ENCODE measurements around the gene ANKMY1. TPM values are rescaled to one million over a fixed set of nuclear protein-coding genes. Genes with fewer than 3 reads are reported as not detected.

Gene ANKMY1
- total RNA-seq, 1 donor from 2014 or later: 13.0 TPM

- Mint-ChIP-seq H3K9me3 (no peaks in the 10 kb centered on the region), H3K4me1 (peaks cover 7% of the 10 kb centered on the region), H3K27me3 (ENCODE audit: low read depth) (no peaks in the 10 kb centered on the region), H3K4me3 (no peak overlapping the region), H3K27ac (ENCODE audit: unreplicated experiment) (no peak overlapping the region), H3K36me3 (ENCODE audit: low read depth) (no peaks in the 10 kb centered on the region)
- DNase-seq (ENCODE audit: low read depth, low spot score): no peak
- TF ChIP-seq, protein P1, sequence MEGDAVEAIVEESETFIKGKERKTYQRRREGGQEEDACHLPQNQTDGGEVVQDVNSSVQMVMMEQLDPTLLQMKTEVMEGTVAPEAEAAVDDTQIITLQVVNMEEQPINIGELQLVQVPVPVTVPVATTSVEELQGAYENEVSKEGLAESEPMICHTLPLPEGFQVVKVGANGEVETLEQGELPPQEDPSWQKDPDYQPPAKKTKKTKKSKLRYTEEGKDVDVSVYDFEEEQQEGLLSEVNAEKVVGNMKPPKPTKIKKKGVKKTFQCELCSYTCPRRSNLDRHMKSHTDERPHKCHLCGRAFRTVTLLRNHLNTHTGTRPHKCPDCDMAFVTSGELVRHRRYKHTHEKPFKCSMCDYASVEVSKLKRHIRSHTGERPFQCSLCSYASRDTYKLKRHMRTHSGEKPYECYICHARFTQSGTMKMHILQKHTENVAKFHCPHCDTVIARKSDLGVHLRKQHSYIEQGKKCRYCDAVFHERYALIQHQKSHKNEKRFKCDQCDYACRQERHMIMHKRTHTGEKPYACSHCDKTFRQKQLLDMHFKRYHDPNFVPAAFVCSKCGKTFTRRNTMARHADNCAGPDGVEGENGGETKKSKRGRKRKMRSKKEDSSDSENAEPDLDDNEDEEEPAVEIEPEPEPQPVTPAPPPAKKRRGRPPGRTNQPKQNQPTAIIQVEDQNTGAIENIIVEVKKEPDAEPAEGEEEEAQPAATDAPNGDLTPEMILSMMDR (conservative IDR thresholded peaks at IDR 0.05): no peak
Observed at GRCh38 chr2:240603846-240604245, 46.1 kb upstream of the ANKMY1 start.

- no peak for DNase-seq (ENCODE audit: low read depth, low spot score)
- Mint-ChIP-seq H3K27me3 (ENCODE audit: low read depth) (no peaks in the 10 kb centered on the region), H3K9me3 (no peaks in the 10 kb centered on the region), H3K27ac (ENCODE audit: unreplicated experiment) (no peak overlapping the region), H3K4me3 (no peak overlapping the region), H3K4me1 (peaks cover 7% of the 10 kb centered on the region), H3K36me3 (ENCODE audit: low read depth) (no peaks in the 10 kb centered on the region)
- TF ChIP-seq, protein P1 (conservative IDR thresholded peaks at IDR 0.05): no peak
Observed at GRCh38 chr2:240603081-240603835, 45.5 kb upstream of the ANKMY1 start.

DNA sequence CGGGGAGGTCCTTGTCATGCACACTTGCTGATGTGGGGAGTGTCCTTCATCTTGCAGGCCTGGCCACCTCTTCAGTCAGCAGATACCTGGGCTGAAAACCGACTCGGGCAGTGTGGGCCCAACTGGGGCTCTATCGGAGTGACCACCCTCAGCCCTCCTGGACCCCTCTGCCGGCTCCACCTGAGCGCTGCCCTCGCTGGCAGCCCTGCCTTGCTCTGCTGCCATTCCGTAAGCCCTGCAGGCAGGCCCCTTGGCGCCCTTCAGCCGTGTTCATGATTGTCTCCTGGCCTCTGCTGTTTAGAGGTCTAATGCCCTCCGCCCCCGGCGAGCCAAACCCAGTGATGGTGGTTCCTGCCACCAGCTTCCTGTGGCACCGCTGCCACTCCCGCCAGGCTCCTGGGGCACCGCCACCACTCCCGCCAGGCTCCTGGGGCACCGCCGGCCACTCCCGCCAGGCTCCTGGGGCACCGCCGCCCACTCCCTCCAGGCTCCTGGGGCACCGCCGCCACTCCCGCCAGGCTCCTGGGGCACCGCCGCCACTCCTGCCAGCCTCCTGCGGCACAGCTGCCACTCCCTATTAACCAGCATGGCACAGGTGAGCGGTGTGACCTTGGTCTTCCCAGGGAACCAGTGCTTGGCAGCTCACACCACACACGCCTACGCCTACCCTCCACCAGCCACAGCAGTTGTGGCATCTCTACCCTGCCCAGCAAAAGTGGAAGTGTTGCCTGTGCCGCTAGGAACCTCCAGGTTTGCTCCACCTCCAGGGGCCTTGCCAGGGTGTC lies 44.7 kb upstream of the ANKMY1 start:
- H3K27ac Mint-ChIP-seq (ENCODE audit: unreplicated experiment): no peak overlapping the region

GRCh38 chr2:240601831-240602160 lies 44.0 kb upstream of the ANKMY1 start:
- Mint-ChIP-seq H3K4me3 (no peak overlapping the region), H3K27ac (ENCODE audit: unreplicated experiment) (no peak overlapping the region), H3K27me3 (ENCODE audit: low read depth) (no peaks in the 10 kb centered on the region), H3K36me3 (ENCODE audit: low read depth) (no peaks in the 10 kb centered on the region), H3K4me1 (peaks cover 7% of the 10 kb centered on the region), H3K9me3 (no peaks in the 10 kb centered on the region)
- DNase-seq (ENCODE audit: low read depth, low spot score): no peak
- TF ChIP-seq, protein P1 (conservative IDR thresholded peaks at IDR 0.05): no peak

More for the DNA sequence above, 44.7 kb upstream of the ANKMY1 start:
- TF ChIP-seq, protein P1 (conservative IDR thresholded peaks at IDR 0.05): no peak
- peaks cover 7% of the 10 kb centered on the region for H3K4me1 Mint-ChIP-seq
- no peak for DNase-seq (ENCODE audit: low read depth, low spot score)
- H3K36me3 Mint-ChIP-seq (ENCODE audit: low read depth): no peaks in the 10 kb centered on the region
- no peaks in the 10 kb centered on the region for H3K27me3 Mint-ChIP-seq (ENCODE audit: low read depth)
- no peak overlapping the region for H3K4me3 Mint-ChIP-seq
- H3K9me3 Mint-ChIP-seq: no peaks in the 10 kb centered on the region

DNA sequence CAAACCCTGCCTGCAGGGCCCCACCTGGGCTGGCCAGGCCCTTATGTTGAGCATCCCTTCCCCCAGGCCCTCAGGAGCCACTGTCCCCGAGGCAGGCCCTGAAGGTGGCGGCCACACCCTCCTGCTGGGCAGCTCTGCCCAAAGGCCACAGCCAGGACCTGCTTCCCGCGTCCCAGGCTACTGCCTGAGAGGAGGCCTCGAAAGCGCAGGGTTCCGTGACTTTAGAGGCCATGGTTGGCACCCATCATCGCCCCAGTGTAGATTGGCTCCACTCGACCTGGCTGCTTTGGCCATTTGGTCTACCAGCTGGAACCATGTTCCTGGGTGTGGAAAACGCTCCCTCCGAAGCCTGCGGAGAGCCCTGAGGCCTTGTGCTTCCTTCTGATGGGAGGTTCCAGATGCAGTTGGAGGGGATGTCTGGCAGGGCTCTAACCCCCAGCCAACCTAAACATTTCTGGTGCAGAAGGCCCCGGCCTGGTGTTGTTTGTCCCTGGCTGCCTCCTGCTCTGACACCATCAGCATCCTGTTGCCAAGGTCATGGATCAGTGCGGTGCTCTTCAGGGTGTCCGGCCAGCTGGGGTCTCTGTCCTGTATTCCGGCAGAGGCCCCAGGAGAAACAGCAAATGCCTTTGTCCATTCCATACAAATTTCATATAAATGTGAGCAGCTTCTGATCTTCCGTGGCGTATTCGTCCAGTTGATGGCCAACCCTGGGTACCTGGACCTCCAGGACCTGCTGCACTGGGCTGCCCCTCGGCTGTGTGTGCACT lies 43.5 kb upstream of the ANKMY1 start:
- H3K4me3 Mint-ChIP-seq: no peak overlapping the region
- no peak overlapping the region for H3K27ac Mint-ChIP-seq (ENCODE audit: unreplicated experiment)
- H3K9me3 Mint-ChIP-seq: no peaks in the 10 kb centered on the region
- no peak for DNase-seq (ENCODE audit: low read depth, low spot score)
- no peaks in the 10 kb centered on the region for H3K36me3 Mint-ChIP-seq (ENCODE audit: low read depth)
- TF ChIP-seq, protein P1 (conservative IDR thresholded peaks at IDR 0.05): no peak
- H3K27me3 Mint-ChIP-seq (ENCODE audit: low read depth): no peaks in the 10 kb centered on the region
- peaks cover 7% of the 10 kb centered on the region for H3K4me1 Mint-ChIP-seq

Measured in neural crest cell (in vitro differentiated cells).